GM21529 (cell line): Measurements from ENCODE around the gene RAB1A.
A peak's percentile ranks its signal among the peaks of the same experiment; 100 is the strongest.
"Not testable (repeated sequence)": the region's sequence is repeated elsewhere in the genome, so short reads cannot be mapped to it uniquely, and the experiment has no call there.

ENCODE experiments used
- ATAC-seq: cut with Tn5 transposase; IDR thresholded peaks from one replicate; pipeline ENCODE4 v1.9.1; 2021; ENCODE audit not compliant: unreplicated experiment

The RAB1A gene

DNA sequence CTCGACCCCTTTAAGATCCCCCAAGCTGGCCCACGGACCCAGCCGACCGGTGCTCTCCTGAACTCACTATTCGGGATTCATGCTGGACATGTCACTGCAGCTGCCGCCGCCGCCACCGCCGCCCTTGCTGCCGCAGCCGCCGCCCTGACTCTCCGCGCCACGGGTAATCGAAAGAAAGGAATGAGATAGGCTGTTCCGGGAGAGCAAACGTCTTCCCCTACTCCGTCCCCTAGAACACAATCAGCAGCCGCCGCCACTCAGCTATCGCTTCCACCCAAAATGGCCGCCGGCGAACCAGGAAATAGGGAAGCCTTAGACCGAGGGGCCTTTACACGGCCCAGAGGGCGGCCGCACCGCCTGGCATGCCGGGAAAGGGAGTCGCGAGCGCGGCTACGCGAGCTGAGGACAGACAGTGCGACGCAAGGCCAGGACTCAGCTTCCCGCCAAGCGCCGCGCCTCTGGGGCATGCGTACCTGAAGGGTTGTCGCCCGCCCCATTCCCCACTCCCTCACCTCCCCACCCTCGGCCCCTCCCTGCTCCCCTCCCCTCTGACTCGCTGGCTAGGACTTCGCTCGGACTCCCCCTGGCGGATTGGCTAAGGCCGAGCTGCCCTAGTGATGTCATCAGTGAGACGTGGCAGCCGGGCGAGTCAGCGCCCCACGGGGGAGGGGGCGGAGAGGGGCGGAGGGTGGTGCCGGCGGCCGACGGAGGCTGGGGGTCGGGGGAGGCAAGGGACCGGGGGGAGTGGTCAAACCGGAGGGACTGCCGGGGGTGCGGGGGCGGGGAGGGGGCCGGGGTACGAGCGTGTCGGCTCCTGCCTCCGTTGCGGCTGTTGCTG, at the start of gene RAB1A:
Gene RAB1A, minus strand, starts transcription at position 281 of the 838 bp plus-strand sequence. Its CDS starts 191 bp downstream, at position 90.
- peak; percentile 96 for ATAC-seq

- no peak for ATAC-seq
These were observed 48.0 kb upstream of the RAB1A start for GRCh38 chr2:65177751-65178442.

GRCh38 chr2:65175894-65176530, 46.1 kb upstream of the RAB1A start:
- ATAC-seq, result no peak

DNA sequence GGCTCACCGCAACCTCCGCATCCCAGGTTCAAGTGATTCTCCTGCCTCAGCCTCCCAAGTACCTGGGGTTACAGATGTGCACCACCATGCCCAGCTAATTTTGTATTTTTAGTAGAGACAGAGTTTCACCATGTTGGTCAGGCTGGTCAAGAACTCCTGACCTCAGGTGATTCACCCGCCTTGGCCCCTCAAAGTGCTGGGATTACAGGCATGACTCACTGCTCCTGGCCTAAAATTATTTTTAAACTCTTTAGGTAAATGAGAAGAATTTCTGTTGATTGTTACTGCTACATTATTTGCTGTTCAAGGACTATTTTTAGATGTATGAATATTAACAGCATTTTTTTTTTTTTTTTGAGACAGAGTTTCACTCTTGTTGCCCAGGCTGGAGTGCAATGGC, 44.1 kb upstream of the RAB1A start:
- not testable (repeated sequence) for ATAC-seq

DNA sequence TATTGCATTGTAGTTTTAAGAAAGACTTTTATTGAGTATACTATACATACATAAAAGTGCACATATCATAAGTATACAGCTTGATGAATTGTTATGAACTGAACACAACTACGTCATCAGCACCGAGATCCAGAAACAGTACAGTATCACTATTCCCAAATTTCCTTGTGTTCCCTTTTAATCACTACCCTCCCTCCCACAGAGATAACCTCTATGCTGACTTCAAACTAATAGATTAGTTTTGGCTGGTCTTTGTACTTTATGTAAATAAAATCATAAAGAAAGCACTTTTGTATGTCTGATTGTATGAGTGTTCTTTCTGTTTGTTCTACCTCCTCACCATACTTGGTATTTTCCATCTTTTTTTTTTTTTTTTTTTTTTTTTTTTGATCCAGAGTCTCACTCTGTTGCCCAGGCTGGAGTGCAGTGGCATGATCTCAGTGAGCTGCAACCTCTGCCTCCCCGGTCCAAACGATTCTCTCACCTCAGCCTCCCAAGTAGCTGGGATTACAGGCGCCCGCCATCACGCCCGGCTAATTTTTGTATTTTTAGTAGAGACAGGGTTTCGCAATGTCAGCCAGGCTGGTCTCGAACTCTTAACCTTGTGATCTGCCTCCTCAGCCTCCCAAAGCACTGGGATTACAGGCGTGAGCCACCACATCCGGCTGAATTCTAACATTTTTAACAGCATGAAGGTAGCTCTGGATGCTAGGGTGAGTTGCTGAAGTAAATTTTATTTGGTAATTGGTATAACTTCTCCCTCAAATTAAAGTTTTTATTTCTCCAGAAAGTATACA, 43.3 kb upstream of the RAB1A start:
- ATAC-seq, result no peak

DNA sequence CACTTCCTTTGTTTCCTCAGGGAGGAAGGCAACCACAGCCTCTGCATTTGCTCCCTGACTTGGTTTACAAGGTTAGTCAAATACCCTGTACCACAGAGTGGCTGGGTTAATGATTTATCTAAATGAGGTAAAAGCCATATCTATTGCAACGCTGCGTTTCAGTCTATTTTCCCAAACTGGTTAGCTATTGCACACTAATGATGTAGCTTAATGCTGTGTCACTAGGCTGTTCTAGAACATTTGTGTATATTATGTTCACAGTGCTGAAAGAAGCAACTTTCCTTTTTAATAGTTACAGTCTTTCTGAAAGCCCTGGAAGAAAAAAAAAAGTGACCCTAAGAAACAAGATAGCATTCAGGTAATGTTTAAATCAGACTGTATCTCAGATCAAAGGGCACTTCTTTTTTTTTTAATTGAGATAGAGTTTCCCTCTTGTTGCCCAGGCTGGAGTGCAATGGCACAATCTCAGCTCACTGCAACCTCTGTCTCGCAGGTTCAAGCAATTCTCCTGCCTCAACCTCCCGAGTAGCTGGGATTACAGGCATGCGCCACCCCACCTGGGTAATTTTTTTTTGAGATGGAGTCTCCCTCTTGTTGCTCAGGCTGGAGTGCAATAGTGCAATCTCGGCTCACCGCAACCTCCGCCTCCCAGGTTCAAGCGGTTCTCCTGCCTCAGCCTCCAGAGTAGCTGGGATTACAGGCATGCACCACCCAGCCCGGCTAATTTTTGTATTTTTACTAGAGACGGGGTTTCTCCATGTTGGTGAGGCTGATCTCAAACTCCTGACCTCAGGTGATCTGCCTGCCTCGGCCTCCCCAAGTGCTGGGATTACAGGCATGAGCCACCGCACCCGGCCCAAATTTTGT, 40.9 kb upstream of the RAB1A start:
- ATAC-seq, result not testable (repeated sequence)

DNA sequence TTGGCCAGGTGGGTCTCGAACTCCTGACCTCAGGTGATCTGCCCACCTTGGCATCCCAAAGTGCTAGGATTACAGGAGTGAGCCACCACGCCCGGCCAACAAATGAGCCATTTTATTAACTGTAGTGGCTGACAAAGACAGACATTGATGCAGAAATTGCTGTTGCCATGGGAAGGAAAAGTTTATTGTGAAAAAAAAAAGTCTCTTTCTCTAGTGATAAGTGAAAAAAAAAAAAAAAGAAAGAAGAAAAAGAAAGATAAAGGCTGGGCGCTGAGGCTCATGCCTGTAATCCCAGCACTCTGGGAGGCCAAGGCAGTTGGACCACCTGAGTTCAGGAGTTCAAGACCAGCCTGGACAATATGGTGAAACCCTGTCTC, 39.8 kb upstream of the RAB1A start:
- ATAC-seq, result no peak

GRCh38 chr2:65165558-65165957, 35.7 kb upstream of the RAB1A start:
- ATAC-seq, result no peak

GRCh38 chr2:65164426-65164891, 34.6 kb upstream of the RAB1A start:
- no peak for ATAC-seq

DNA sequence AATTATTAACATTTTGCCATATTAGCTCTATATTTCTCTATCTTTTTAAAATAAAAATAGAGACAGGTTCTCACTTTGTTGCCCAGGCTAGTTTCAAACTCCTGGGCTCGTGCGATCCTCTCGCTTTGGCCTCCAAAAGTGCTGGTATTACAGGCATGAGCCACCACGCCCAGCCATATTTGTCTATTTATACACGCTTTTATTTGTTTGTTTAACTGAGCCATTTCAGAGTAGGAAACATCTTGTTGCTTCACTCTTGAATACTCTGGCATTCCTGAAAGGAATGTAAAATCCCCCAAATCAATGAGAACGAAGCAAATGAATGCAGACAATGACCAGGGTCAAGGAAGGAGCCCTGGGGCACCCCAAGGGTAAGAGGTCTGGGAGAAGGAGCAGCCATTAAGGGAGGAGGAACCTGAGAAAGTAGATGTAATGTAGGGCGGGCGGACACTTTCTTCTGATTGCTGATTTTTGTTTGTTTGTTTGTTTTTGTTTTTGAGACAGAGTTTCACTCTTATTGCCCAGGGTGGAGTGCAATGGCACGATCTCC, 31.7 kb upstream of the RAB1A start:
- no peak for ATAC-seq

DNA sequence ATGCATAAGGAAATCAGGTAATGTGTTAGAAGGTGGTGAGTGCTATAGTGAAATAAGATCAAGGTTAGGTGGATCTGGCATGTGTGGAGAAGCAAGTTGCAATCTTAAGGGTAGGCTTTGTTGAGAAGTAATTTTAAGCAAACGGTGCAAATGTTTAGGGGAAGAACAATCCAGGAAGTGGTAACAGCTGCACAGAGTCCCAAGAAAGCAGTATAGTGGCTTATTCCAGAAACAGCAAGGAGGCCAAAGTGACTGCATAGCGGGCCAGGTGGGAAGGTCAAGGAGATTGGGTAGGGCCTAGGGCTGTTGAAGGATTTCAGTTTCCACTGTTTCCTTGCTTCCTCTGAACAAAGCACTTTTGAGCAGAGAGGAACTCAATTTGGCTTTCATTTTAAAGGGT, 30.0 kb upstream of the RAB1A start:
- no peak for ATAC-seq

- no peak for ATAC-seq
These were observed 29.4 kb upstream of the RAB1A start for GRCh38 chr2:65159261-65159660.

DNA sequence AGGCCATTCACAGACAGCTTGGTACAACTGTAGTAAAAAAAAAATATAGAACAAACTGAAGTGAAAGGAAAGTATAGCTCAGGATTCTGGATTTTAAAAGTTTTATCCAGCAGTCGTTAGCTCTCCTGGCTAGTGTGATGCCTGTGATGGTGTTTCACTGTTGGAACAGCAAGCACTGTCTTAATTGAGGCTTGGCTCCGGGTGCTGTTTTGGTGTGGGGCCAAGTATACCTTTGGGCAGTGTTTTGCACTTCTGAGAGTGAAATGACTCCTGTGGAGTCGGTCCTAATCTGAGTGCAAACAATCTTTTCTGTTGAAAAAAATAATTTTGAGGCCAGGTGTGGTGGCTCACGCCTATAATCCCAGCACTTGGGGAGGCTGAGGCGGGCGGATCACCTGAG, 28.7 kb upstream of the RAB1A start:
- no peak for ATAC-seq

DNA sequence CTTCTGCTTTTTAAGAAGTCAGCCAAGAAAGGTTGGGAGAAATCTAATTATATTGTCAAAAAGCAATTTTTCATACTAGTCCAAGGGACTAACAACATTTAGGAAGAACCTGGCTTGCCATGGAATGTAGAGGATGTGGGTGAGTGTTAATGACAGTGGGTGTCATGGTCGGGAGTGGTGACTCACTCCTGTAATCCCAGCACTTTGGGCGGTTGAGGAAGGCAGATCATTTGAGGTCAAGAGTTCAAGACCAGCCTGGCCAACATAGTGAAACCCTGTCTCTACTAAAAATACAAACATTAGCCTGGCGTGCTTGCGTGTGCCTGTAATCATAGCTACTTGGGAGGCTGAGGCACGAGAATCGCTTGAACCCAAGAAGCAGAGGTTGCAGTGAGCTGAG, 27.9 kb upstream of the RAB1A start:
- not testable (repeated sequence) for ATAC-seq

GRCh38 chr2:65156041-65156440, 26.1 kb upstream of the RAB1A start:
- ATAC-seq, result no peak

- ATAC-seq, result no peak
These were observed 23.6 kb upstream of the RAB1A start for GRCh38 chr2:65153515-65153914.

- ATAC-seq, result no peak
These were observed 16.2 kb upstream of the RAB1A start for GRCh38 chr2:65146078-65146477.

DNA sequence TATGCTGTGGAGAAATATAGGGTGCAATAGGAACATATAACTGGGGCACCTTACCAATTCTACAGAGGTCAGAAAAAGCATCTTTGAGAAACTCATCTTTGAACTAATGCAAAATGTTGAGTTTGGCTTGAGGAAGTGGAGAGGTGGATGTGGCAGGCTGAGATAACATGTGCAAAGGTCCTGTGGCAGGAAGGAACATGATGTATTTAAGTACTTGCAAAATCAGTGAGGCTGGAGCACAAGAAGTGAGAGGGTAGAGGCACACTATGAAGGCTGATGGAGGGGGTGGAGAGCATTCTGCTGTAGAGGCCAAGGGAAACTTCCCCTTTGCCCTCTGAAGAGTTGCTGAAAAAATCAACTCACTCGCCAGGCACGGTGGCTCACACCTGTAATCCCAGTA, 14.7 kb upstream of the RAB1A start:
- no peak for ATAC-seq

DNA sequence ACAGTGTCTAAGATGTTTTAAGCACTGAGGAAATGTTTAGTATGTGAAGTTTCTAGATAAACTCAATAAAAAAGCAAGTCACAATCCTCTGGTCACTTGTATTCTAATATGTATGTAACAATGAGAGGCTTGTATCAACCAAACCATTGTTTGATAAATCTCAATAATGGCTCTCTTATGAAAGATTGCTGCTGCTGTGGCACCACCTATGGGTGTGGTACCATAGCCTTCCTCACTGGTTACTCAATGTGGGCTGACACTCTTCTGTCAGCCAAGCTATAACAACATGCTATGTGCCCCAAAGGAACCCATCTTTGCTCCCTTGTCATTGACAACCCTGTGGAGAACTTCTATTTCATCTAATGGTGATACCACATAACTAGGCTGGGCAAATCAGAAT, 12.6 kb upstream of the RAB1A start:
- ATAC-seq, result no peak
